Superior temporal gyrus (tissue), 1 donor: ENCODE results near the gene BAD.

Source experiments
- DNase-seq: peaks from one replicate; pipeline ENCODE4 v3.0.0-alpha.2; 2016; ENCODE audit errors: extremely low spot score

Gene BAD

GRCh38 chr11:64275841-64276240, 8.6 kb downstream of the BAD start:
- DNase-seq, result no peak

GRCh38 chr11:64275031-64275800, 9.2 kb downstream of the BAD start:
- DNase-seq, result no peak

DNA sequence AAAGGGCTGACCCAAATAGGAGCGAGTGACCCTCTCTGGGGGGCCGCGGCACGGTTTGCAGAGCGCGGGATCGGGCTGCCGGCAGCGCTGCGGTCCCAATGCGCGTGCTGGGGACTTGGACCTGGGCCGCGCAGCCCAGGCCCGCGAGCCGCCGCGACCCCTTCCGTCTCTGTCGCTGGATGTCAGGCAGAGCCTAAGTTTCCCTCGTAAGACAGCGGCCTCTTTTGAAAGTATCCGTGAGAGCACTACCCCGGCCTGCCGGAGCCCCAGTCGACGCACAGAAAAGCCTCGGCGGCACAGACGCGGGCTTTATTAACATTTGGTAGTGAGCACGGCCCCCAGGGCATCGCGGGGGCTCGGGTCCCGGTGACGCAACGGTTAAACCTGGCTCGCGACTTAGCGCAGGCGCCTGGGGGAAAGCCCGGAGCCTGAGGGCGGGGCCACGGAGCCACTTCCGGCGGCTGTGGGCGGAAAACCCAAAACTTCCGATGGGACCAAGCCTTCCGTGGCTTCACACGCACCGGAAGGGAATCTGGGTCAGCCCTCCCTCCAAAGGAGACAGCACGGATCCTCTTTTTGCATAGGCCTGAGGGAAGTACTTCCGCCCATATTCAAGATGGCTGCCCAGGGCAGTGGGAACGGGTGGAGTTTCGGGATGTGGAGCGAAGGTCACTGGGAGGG, 14.8 kb downstream of the BAD start:
- peak; percentile 100 for DNase-seq

GRCh38 chr11:64268893-64269539, 15.4 kb downstream of the BAD start:
- DNase-seq, result no peak

GRCh38 chr11:64268025-64268892, 16.2 kb downstream of the BAD start:
- no peak for DNase-seq

DNA sequence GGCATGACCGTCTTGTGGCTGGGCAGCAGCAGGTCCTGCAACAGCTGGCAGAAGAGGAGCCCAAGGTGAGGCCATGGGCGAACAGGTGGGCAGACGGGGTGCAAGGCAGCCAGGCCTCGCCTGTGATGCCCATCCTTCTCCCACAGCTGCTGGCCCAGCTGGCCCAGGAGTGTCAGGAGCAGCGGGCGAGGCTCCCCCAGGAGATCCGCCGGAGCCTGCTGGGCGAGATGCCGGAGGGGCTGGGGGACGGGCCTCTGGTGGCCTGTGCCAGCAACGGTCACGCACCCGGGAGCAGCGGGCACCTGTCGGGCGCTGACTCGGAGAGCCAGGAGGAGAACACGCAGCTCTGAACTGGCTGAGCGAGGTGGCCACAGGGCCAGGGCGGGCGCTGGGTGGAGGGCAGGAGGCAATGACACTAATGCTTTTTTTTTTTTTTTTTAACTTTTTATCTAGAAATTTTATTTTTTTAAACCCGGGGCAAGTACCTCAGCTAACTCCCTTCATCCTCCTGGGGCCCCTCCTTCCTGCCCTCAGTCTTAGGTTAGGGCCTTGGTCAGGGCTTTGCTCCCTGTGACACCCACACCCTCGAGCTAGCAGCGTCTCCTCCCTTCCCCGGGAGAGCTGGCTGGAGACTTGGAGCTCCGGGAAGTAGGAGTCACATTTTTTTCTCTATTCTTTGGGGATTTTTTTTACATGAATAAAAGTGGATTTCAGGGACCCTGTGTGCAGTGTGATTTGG, 17.1 kb downstream of the BAD start:
- DNase-seq, result no peak

DNA sequence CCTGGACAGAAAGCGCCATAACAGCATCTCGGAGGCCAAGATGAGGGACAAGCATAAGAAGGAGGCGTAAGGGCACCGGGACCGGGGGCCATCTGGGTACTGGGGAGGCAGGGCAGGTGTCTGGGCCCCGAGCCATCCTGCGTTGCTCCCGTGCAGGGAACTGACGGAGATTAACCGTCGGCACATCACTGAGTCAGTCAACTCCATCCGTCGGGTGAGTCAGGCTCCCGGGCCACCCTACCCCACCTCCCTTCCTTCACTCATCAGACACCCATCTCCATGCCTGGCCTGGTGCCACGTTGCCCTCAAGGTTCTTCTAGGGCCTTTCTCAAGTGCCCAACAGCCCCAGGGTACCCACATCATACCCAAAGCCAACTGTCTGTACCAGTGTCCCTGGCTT, 18.1 kb downstream of the BAD start:
- DNase-seq, result no peak

- DNase-seq, result no peak
Observed at GRCh38 chr11:64265176-64266160, 19.0 kb downstream of the BAD start.

GRCh38 chr11:64264371-64264852, 20.1 kb downstream of the BAD start:
- DNase-seq, result no peak

GRCh38 chr11:64263947-64264317, 20.5 kb downstream of the BAD start:
- DNase-seq, result no peak

GRCh38 chr11:64263021-64263946, 21.2 kb downstream of the BAD start:
- DNase-seq, result no peak

GRCh38 chr11:64262271-64263002, 22.0 kb downstream of the BAD start:
- DNase-seq, result no peak

- no peak for DNase-seq
Observed at GRCh38 chr11:64261556-64262080, 22.8 kb downstream of the BAD start.

DNA sequence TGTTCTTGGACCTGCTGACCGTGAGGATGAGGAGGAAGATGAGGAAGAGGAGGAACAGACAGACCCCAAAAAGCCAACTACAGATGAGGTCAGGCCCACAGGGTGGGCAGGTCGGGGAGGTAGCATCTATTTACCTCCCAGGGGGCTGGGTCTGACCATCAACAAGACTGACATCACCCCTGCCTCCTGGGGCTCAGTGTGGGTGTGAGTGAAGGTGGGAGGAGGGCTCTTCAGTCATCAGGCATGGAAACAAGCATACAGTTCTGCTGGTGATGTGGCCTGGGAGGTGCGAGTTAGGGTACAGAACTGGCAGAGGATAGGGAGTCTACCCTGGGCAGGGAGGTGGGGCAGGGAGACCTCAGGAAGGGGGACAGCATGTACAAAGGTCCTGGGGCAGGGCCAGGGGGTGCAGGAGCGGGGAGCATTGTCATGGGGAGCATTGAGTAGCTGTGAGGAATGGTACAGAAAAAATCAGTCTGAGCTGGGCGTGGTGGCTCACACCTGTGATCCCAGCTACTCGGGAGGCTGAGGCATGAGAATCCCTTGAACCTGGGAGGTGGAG, 24.2 kb downstream of the BAD start:
- DNase-seq, result no peak

GRCh38 chr11:64259533-64260067, 24.9 kb downstream of the BAD start:
- no peak for DNase-seq

GRCh38 chr11:64258946-64259532, 25.4 kb downstream of the BAD start:
- no peak for DNase-seq

- DNase-seq, result no peak
Observed at GRCh38 chr11:64258356-64258755, 26.1 kb downstream of the BAD start.
